T-helper 1 cell treated with Interleukin-12 subunit alpha and Interleukin-12 subunit beta and Interleukin-4 antibody, amounts not matched to agents 30 ng/mL and 1 ng/mL, for 36 hours (primary cell): ENCODE data around the gene WDFY4. TPM values are rescaled to one million over a fixed set of nuclear protein-coding genes. Genes with fewer than 3 reads are reported as not detected.

Experiments
- intact Hi-C: fragments of 100-400 bp; cut with micrococcal nuclease; formaldehyde crosslinking; loops from one replicate; pipeline ENCODE4 v1.15.1; 2024
- total RNA-seq: library from RNA; stranded (reverse); gene quantifications from 2 replicates; pipeline ENCODE4 v1.2.3, GENCODE V29; 2022

The WDFY4 gene
- total RNA-seq, 1 donor from 2014 or later, result 0.29 TPM

GRCh38 chr10:48656241-48656913 is 28.3 kb upstream of the WDFY4 start:
- intact Hi-C loops, result loop anchor here (1.0 to 5.0 kb wide), 7 partner anchors 48 to 1489 kb away; partner anchors contain the start of gene MAPK8

GRCh38 chr10:48656914-48657305 is 27.8 kb upstream of the WDFY4 start:
- intact Hi-C loops, result loop anchor here (1.0 to 5.0 kb wide), 7 partner anchors 49 to 1490 kb away; partner anchors contain the start of gene MAPK8

GRCh38 chr10:48657416-48657815 is 27.3 kb upstream of the WDFY4 start:
- intact Hi-C loops, result loop anchor here (2.0 to 5.0 kb wide), 3 partner anchors 145 to 1490 kb away; partner anchors contain the start of gene MAPK8

- intact Hi-C loops, result loop anchor here (1.0 to 5.0 kb wide), 6 partner anchors 323 to 1491 kb away; no protein-coding TSS in a partner anchor
These were observed 26.3 kb upstream of the WDFY4 start for GRCh38 chr10:48658243-48658974.

- intact Hi-C loops, result loop anchor here (1.0 to 5.0 kb wide), 6 partner anchors 322 to 1492 kb away; no protein-coding TSS in a partner anchor
These were observed 25.8 kb upstream of the WDFY4 start for GRCh38 chr10:48658975-48659269.

- intact Hi-C loops, result loop anchor here (2.0 to 5.0 kb wide), 2 partner anchors 747 to 1492 kb away; no protein-coding TSS in a partner anchor
These were observed 24.9 kb upstream of the WDFY4 start for GRCh38 chr10:48659790-48660189.

- intact Hi-C loops, result no loop called here
These were observed 23.2 kb upstream of the WDFY4 start for GRCh38 chr10:48661441-48661840.

GRCh38 chr10:48667960-48668590 is 16.6 kb upstream of the WDFY4 start:
- intact Hi-C loops, result no loop called here

- intact Hi-C loops, result no loop called here
These were observed 13.4 kb upstream of the WDFY4 start for GRCh38 chr10:48670978-48671913.

- intact Hi-C loops, result no loop called here
These were observed 12.6 kb upstream of the WDFY4 start for GRCh38 chr10:48671914-48672595.

GRCh38 chr10:48672596-48673265 is 11.9 kb upstream of the WDFY4 start:
- intact Hi-C loops, result no loop called here

GRCh38 chr10:48677625-48678024 is 7.0 kb upstream of the WDFY4 start:
- intact Hi-C loops, result no loop called here

GRCh38 chr10:48678041-48678440 is 6.6 kb upstream of the WDFY4 start:
- intact Hi-C loops, result no loop called here

GRCh38 chr10:48681740-48682139 is 2.9 kb upstream of the WDFY4 start:
- intact Hi-C loops, result no loop called here

- intact Hi-C loops, result no loop called here
These were observed 2.4 kb upstream of the WDFY4 start for GRCh38 chr10:48682265-48682664.

GRCh38 chr10:48683424-48683823 is 1.2 kb upstream of the WDFY4 start:
- intact Hi-C loops, result no loop called here

GRCh38 chr10:48683868-48684267 is 805 bp upstream of the WDFY4 start:
- intact Hi-C loops, result no loop called here

- intact Hi-C loops, result no loop called here
These were observed 246 bp upstream of the WDFY4 start for GRCh38 chr10:48684463-48684791.

- intact Hi-C loops, result no loop called here
These were observed 1.1 kb downstream of the WDFY4 start for GRCh38 chr10:48685731-48686130.
